ENCODE measurements around the gene NAA10. TPM values are rescaled to one million over a fixed set of nuclear protein-coding genes. Genes with fewer than 3 reads are reported as not detected.

Gene NAA10
- total RNA-seq, 1 donor from 2014 or later: 127 TPM

DNA sequence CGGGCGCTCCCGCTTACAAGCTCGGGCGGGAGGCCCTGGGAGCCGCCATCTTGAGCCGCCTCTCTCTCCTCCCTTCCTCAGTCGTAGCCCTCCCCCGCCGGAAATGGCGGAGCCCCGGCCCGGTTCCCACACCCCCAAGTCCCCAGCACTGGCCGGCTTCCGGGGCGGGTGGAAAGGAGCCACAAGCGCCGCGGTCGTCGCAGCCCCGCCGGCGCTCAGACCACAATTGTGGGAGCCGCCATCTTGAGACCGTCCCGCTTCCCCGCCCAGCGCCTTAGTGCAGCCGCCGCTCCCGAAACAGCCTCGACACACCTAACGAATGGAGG lies 36.2 kb upstream of the NAA10 start:
- Mint-ChIP-seq H3K27ac (peak overlapping the region; percentile 100), H3K9me3 (no peaks in the 10 kb centered on the region), H3K27me3 (ENCODE audit: low read depth) (no peaks in the 10 kb centered on the region), H3K4me3 (ENCODE audit: low read depth) (peak overlapping the region; percentile 100), H3K36me3 (ENCODE audit: low read depth) (peaks cover 40% of the 10 kb centered on the region), H3K4me1 (ENCODE audit: low read depth) (peaks cover 38% of the 10 kb centered on the region)
- intact Hi-C loops (cut with micrococcal nuclease): loop anchor here (1.0 to 5.0 kb wide), 5 partner anchors 43 to 406 kb away; partner anchors contain the start of genes ABCD1, BCAP31, EMD and MECP2
- DNase-seq (ENCODE audit: low spot score): peak; percentile 84

GRCh38 chrX:153970357-153971123 lies 35.7 kb upstream of the NAA10 start:
- H3K27ac Mint-ChIP-seq: peak overlapping the region; percentile 100

GRCh38 chrX:153969904-153970356 lies 35.1 kb upstream of the NAA10 start:
- no peak for DNase-seq (ENCODE audit: low spot score)
- H3K27me3 Mint-ChIP-seq (ENCODE audit: low read depth): no peaks in the 10 kb centered on the region
- H3K4me1 Mint-ChIP-seq (ENCODE audit: low read depth): peaks cover 36% of the 10 kb centered on the region
- H3K4me3 Mint-ChIP-seq (ENCODE audit: low read depth): peak overlapping the region; percentile 100
- H3K9me3 Mint-ChIP-seq: no peaks in the 10 kb centered on the region
- peak overlapping the region; percentile 79 for H3K27ac Mint-ChIP-seq
- intact Hi-C loops (cut with micrococcal nuclease): loop anchor here (5.0 kb wide), 3 partner anchors 52 to 407 kb away; partner anchors contain the start of genes EMD and MECP2
- H3K36me3 Mint-ChIP-seq (ENCODE audit: low read depth): peaks cover 43% of the 10 kb centered on the region

More at GRCh38 chrX:153970357-153971123, 35.7 kb upstream of the NAA10 start:
- Mint-ChIP-seq H3K4me3 (ENCODE audit: low read depth) (peak overlapping the region; percentile 100), H3K36me3 (ENCODE audit: low read depth) (peaks cover 40% of the 10 kb centered on the region), H3K27me3 (ENCODE audit: low read depth) (no peaks in the 10 kb centered on the region), H3K9me3 (no peaks in the 10 kb centered on the region), H3K4me1 (ENCODE audit: low read depth) (peaks cover 38% of the 10 kb centered on the region)
- no peak for DNase-seq (ENCODE audit: low spot score)
- intact Hi-C loops (cut with micrococcal nuclease): loop anchor here (1.0 to 5.0 kb wide), 5 partner anchors 42 to 407 kb away; partner anchors contain the start of genes ABCD1, BCAP31, EMD and MECP2

GRCh38 chrX:153969125-153969903 lies 34.5 kb upstream of the NAA10 start:
- no peaks in the 10 kb centered on the region for H3K27me3 Mint-ChIP-seq (ENCODE audit: low read depth)
- peaks cover 30% of the 10 kb centered on the region for H3K4me1 Mint-ChIP-seq (ENCODE audit: low read depth)
- H3K9me3 Mint-ChIP-seq: no peaks in the 10 kb centered on the region
- peak overlapping the region; percentile 100 for H3K4me3 Mint-ChIP-seq (ENCODE audit: low read depth)
- H3K27ac Mint-ChIP-seq: peak overlapping the region; percentile 79
- no peak for DNase-seq (ENCODE audit: low spot score)
- intact Hi-C loops (cut with micrococcal nuclease): no loop called here
- H3K36me3 Mint-ChIP-seq (ENCODE audit: low read depth): peaks cover 46% of the 10 kb centered on the region

- peaks cover 27% of the 10 kb centered on the region for H3K4me1 Mint-ChIP-seq (ENCODE audit: low read depth)
- DNase-seq (ENCODE audit: low spot score): no peak
- peak overlapping the region; percentile 100 for H3K4me3 Mint-ChIP-seq (ENCODE audit: low read depth)
- peak overlapping the region; percentile 46 for H3K27ac Mint-ChIP-seq
- peaks cover 46% of the 10 kb centered on the region for H3K36me3 Mint-ChIP-seq (ENCODE audit: low read depth)
- intact Hi-C loops (cut with micrococcal nuclease): no loop called here
- no peaks in the 10 kb centered on the region for H3K27me3 Mint-ChIP-seq (ENCODE audit: low read depth)
- no peaks in the 10 kb centered on the region for H3K9me3 Mint-ChIP-seq
These were observed 33.9 kb upstream of the NAA10 start for GRCh38 chrX:153968754-153969124.

GRCh38 chrX:153968255-153968654 lies 33.4 kb upstream of the NAA10 start:
- Mint-ChIP-seq H3K4me1 (ENCODE audit: low read depth) (peaks cover 24% of the 10 kb centered on the region), H3K4me3 (ENCODE audit: low read depth) (peak overlapping the region; percentile 100), H3K9me3 (no peaks in the 10 kb centered on the region), H3K36me3 (ENCODE audit: low read depth) (peaks cover 46% of the 10 kb centered on the region), H3K27me3 (ENCODE audit: low read depth) (no peaks in the 10 kb centered on the region), H3K27ac (peak overlapping the region; percentile 88)
- intact Hi-C loops (cut with micrococcal nuclease): no loop called here
- DNase-seq (ENCODE audit: low spot score): no peak

- no peaks in the 10 kb centered on the region for H3K9me3 Mint-ChIP-seq
- H3K4me3 Mint-ChIP-seq (ENCODE audit: low read depth): peak overlapping the region; percentile 100
- DNase-seq (ENCODE audit: low spot score): no peak
- no peaks in the 10 kb centered on the region for H3K27me3 Mint-ChIP-seq (ENCODE audit: low read depth)
- intact Hi-C loops (cut with micrococcal nuclease): no loop called here
- H3K36me3 Mint-ChIP-seq (ENCODE audit: low read depth): peaks cover 52% of the 10 kb centered on the region
- peaks cover 24% of the 10 kb centered on the region for H3K4me1 Mint-ChIP-seq (ENCODE audit: low read depth)
- H3K27ac Mint-ChIP-seq: peak overlapping the region; percentile 88
These were observed 32.8 kb upstream of the NAA10 start for GRCh38 chrX:153967536-153968224.

DNA sequence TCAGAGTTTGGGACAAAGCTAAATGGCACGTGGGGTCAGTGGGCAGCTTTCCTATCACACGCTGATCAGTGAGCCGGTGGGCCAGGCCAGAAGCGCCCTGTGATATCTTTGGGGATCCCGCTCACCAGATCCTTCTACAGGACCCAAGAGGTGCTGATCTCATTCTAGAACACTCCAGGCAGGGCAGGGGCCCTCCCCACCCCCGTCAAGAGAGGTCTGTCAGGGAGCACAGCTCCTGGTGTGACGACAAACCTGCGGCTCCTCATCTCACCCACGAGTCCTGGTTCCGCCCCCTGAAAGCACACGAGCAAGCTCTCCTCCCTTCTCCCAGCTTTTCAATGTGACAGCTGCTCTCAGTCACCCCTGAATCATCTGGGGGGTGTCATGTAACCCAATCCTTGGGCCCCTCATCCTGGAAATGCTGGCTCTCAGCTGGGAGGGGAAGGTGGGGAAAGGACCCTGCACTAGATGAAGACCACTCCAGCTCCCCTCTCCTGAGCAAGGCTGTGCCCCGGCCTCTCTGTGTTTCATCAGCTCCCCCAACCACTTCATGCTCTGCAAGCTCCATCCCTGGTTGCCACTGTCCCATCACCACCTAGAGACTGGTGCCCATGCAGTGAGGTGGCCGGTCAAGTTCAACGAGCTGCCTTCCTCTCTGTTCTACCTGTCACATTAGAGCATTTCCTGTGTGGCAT lies 32.2 kb upstream of the NAA10 start:
- Mint-ChIP-seq H3K27ac (peak overlapping the region; percentile 88), H3K27me3 (ENCODE audit: low read depth) (no peaks in the 10 kb centered on the region), H3K36me3 (ENCODE audit: low read depth) (peaks cover 55% of the 10 kb centered on the region), H3K9me3 (no peaks in the 10 kb centered on the region), H3K4me3 (ENCODE audit: low read depth) (peak overlapping the region; percentile 100), H3K4me1 (ENCODE audit: low read depth) (peaks cover 24% of the 10 kb centered on the region)
- no peak for DNase-seq (ENCODE audit: low spot score)
- intact Hi-C loops (cut with micrococcal nuclease): no loop called here

DNA sequence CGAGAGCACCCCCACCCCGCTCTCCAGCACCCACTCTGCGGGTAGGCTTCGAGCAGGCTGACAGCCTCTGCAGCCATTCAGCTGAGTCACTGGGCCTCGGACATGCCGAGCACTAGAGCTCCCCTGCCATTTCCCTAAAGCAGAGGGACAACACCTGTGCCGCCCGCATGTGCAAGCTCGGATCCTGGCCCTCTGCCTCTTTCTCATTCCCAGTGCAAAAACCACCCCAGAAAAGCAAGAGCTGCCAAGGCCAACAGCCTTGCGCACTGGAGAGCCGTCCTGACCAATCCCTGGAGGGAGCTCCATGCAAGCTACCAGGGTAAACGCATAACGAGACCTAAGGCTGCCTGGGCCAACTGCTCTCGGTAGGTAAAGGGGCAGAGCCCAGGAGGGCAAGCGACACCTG lies 31.4 kb upstream of the NAA10 start:
- Mint-ChIP-seq H3K36me3 (ENCODE audit: low read depth) (peaks cover 55% of the 10 kb centered on the region), H3K9me3 (no peaks in the 10 kb centered on the region), H3K4me3 (ENCODE audit: low read depth) (peak overlapping the region; percentile 100), H3K4me1 (ENCODE audit: low read depth) (peaks cover 24% of the 10 kb centered on the region), H3K27ac (peak overlapping the region; percentile 62), H3K27me3 (ENCODE audit: low read depth) (no peaks in the 10 kb centered on the region)
- intact Hi-C loops (cut with micrococcal nuclease): no loop called here
- no peak for DNase-seq (ENCODE audit: low spot score)

DNA sequence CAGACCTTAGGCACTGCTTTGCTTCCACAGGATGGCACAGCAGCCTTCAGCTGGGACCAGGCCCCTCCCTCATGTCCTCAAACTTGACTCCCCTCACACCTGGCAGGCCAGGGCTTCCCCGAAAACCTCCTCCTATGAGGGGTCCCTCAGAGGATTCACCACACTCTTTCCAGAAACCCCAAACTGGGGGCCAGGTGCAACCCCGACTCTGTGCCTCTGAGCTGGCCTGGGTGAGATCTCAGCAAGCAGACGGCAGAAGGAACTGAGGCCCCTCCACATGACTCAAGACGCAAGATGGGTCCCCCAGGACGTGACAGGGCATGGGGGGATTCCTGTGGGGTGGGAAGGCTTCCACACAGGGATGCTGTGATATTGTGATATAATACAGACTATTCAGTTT lies 30.6 kb upstream of the NAA10 start:
- intact Hi-C loops (cut with micrococcal nuclease): no loop called here
- Mint-ChIP-seq H3K4me3 (ENCODE audit: low read depth) (no peak overlapping the region), H3K4me1 (ENCODE audit: low read depth) (peaks cover 24% of the 10 kb centered on the region), H3K9me3 (no peaks in the 10 kb centered on the region), H3K36me3 (ENCODE audit: low read depth) (peaks cover 59% of the 10 kb centered on the region), H3K27ac (no peak overlapping the region), H3K27me3 (ENCODE audit: low read depth) (no peaks in the 10 kb centered on the region)
- no peak for DNase-seq (ENCODE audit: low spot score)

- Mint-ChIP-seq H3K36me3 (ENCODE audit: low read depth) (peaks cover 59% of the 10 kb centered on the region), H3K4me3 (ENCODE audit: low read depth) (no peak overlapping the region), H3K27ac (no peak overlapping the region), H3K4me1 (ENCODE audit: low read depth) (peaks cover 21% of the 10 kb centered on the region), H3K27me3 (ENCODE audit: low read depth) (no peaks in the 10 kb centered on the region), H3K9me3 (no peaks in the 10 kb centered on the region)
- intact Hi-C loops (cut with micrococcal nuclease): no loop called here
- DNase-seq (ENCODE audit: low spot score): no peak
These were observed 29.3 kb upstream of the NAA10 start for GRCh38 chrX:153964105-153964504.

DNA sequence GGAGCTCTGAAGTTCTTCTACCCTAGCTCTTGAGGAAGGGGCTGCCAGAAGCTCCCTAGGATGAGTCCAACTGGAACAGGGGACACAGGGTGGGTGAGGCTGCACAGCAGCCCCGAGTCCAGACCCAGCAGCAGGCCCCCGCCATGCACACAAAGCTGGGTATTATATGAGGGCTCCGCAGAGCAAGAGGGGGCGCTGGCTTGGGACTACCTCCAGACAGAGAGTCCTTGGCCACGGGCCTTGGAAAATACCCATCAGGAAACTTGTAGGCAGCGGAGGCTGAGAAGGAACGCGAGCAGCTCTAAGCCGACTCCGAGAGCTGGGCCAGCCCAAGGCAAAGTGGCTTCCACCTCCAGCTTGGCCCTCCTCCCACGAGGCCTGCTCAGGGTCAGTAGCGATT lies 28.7 kb upstream of the NAA10 start:
- H3K4me1 Mint-ChIP-seq (ENCODE audit: low read depth): peaks cover 21% of the 10 kb centered on the region
- no peaks in the 10 kb centered on the region for H3K27me3 Mint-ChIP-seq (ENCODE audit: low read depth)
- H3K4me3 Mint-ChIP-seq (ENCODE audit: low read depth): no peak overlapping the region
- no peak overlapping the region for H3K27ac Mint-ChIP-seq
- H3K36me3 Mint-ChIP-seq (ENCODE audit: low read depth): peaks cover 54% of the 10 kb centered on the region
- no peaks in the 10 kb centered on the region for H3K9me3 Mint-ChIP-seq
- no peak for DNase-seq (ENCODE audit: low spot score)
- intact Hi-C loops (cut with micrococcal nuclease): no loop called here
